MG63 (cell line): ENCODE results near the gene IFIT3. TPM values are rescaled to one million over a fixed set of nuclear protein-coding genes. Genes with fewer than 3 reads are reported as not detected.

Experiments
- total RNA-seq: library from RNA; depleted of rRNA; stranded (reverse); fragments of >200 nt; shearing (Covaris generic); gene quantifications from 2 replicates; pipeline ENCODE4 v1.2.3, GENCODE V29; 2014; ENCODE audit warnings: low replicate concordance; rRNA removed

The IFIT3 gene
- total RNA-seq, 1 experiment from 2014 or later: 32.0 TPM

Other genes starting within 250 kb of the IFIT3 start
- 0.63 TPM in 1 of 2 replicates, not detected in the other for gene CH25H, start 120.7 kb upstream of the IFIT3 start, total RNA-seq
- 37.5 and 45.9 TPM in 2 replicates for gene LIPA, start 76.2 kb upstream of the IFIT3 start, total RNA-seq
- gene IFIT2, start 26.0 kb upstream of the IFIT3 start, total RNA-seq: 14.3 and 18.7 TPM in 2 replicates
- not detected in 2 replicates for gene IFIT1B, start 50.1 kb downstream of the IFIT3 start, total RNA-seq
- 40.8 and 44.7 TPM in 2 replicates for gene IFIT1, start 64.6 kb downstream of the IFIT3 start, total RNA-seq
- 15.2 and 18.9 TPM in 2 replicates for gene IFIT5, start 86.6 kb downstream of the IFIT3 start, total RNA-seq
- not detected in 2 replicates for gene SLC16A12, start 207.6 kb downstream of the IFIT3 start, total RNA-seq